Amniotic epithelial cell (primary cell): ENCODE measurements around the gene CRYGB.
"Not testable (repeated sequence)": the region's sequence is repeated elsewhere in the genome, so short reads cannot be mapped to it uniquely, and the experiment has no call there.

Experiments used
- DNase-seq: peaks from one replicate; pipeline ENCODE4 v3.0.0-alpha.2; 2010; ENCODE audit warnings: low read depth

Gene CRYGB

GRCh38 chr2:208150094-208150493, 4.1 kb upstream of the CRYGB start:
- DNase-seq, result no peak

GRCh38 chr2:208148803-208149202, 2.8 kb upstream of the CRYGB start:
- DNase-seq, result no peak

- DNase-seq, result no peak
Observed at GRCh38 chr2:208147759-208148158, 1.8 kb upstream of the CRYGB start.

- DNase-seq, result no peak
Observed at GRCh38 chr2:208147008-208147407, 1.1 kb upstream of the CRYGB start.

- no peak for DNase-seq
Observed at GRCh38 chr2:208142925-208143799, 2.8 kb downstream of the CRYGB start.

- no peak for DNase-seq
Observed at GRCh38 chr2:208142240-208142924, 3.6 kb downstream of the CRYGB start.

- no peak for DNase-seq
Observed at GRCh38 chr2:208139447-208139846, 6.5 kb downstream of the CRYGB start.

GRCh38 chr2:208138334-208138733, 7.6 kb downstream of the CRYGB start:
- not testable (repeated sequence) for DNase-seq

- DNase-seq, result no peak
Observed at GRCh38 chr2:208136716-208137094, 9.3 kb downstream of the CRYGB start.

- DNase-seq, result peak; percentile 37
Observed at GRCh38 chr2:208135794-208136715, 9.9 kb downstream of the CRYGB start.

GRCh38 chr2:208134928-208135586, 10.9 kb downstream of the CRYGB start:
- DNase-seq, result no peak

GRCh38 chr2:208130712-208131110, 15.2 kb downstream of the CRYGB start:
- no peak for DNase-seq

GRCh38 chr2:208129744-208130711, 15.9 kb downstream of the CRYGB start, which contains the start of gene CRYGC:
Gene CRYGC, minus strand, starts transcription at chr2:208129828. Its CDS starts 36 bp downstream, at chr2:208129792.
- peak; percentile 14 for DNase-seq

GRCh38 chr2:208128136-208128535, 17.8 kb downstream of the CRYGB start:
- no peak for DNase-seq

- DNase-seq, result no peak
Observed at GRCh38 chr2:208127090-208127489, 18.9 kb downstream of the CRYGB start.

GRCh38 chr2:208125251-208125650, 20.7 kb downstream of the CRYGB start:
- no peak for DNase-seq

GRCh38 chr2:208124013-208124715, 21.8 kb downstream of the CRYGB start, which contains the start of gene CRYGD:
Gene CRYGD, minus strand, starts transcription at chr2:208124524. Its CDS starts 51 bp downstream, at chr2:208124473.
- not testable (repeated sequence) for DNase-seq

GRCh38 chr2:208122248-208122647, 23.7 kb downstream of the CRYGB start:
- no peak for DNase-seq

GRCh38 chr2:208118918-208119317, 27.0 kb downstream of the CRYGB start:
- DNase-seq, result no peak

- not testable (repeated sequence) for DNase-seq
Observed at GRCh38 chr2:208117390-208117789, 28.6 kb downstream of the CRYGB start.
